GM18517 (cell line): ENCODE data around the gene ZBED4.
A peak's percentile ranks its signal among the peaks of the same experiment; 100 is the strongest.
"Not testable (repeated sequence)": the region's sequence is repeated elsewhere in the genome, so short reads cannot be mapped to it uniquely, and the experiment has no call there.

Source experiments
- ATAC-seq: cut with Tn5 transposase; IDR thresholded peaks from one replicate; pipeline ENCODE4 v1.9.1; 2021; ENCODE audit warnings: mild to moderate bottlenecking, moderate library complexity; ENCODE audit not compliant: unreplicated experiment

The ZBED4 gene

GRCh38 chr22:49852898-49853894 lies at the start of gene ZBED4:
Gene ZBED4, plus strand, starts transcription at chr22:49853844. Its CDS starts 29,819 bp downstream, at chr22:49883663.
- ATAC-seq, result peak; percentile 82

GRCh38 chr22:49807129-49807528 lies 46.5 kb upstream of the ZBED4 start:
- no peak for ATAC-seq

- no peak for ATAC-seq
Observed at GRCh38 chr22:49807780-49808708, 45.6 kb upstream of the ZBED4 start.

- ATAC-seq, result no peak
Observed at GRCh38 chr22:49810363-49811019, 43.2 kb upstream of the ZBED4 start.

- no peak for ATAC-seq
Observed at GRCh38 chr22:49811020-49811791, 42.4 kb upstream of the ZBED4 start.

- ATAC-seq, result no peak
Observed at GRCh38 chr22:49812838-49813237, 40.8 kb upstream of the ZBED4 start.

- ATAC-seq, result no peak
Observed at GRCh38 chr22:49814164-49814686, 39.4 kb upstream of the ZBED4 start.

GRCh38 chr22:49814856-49815255 lies 38.8 kb upstream of the ZBED4 start:
- no peak for ATAC-seq

DNA sequence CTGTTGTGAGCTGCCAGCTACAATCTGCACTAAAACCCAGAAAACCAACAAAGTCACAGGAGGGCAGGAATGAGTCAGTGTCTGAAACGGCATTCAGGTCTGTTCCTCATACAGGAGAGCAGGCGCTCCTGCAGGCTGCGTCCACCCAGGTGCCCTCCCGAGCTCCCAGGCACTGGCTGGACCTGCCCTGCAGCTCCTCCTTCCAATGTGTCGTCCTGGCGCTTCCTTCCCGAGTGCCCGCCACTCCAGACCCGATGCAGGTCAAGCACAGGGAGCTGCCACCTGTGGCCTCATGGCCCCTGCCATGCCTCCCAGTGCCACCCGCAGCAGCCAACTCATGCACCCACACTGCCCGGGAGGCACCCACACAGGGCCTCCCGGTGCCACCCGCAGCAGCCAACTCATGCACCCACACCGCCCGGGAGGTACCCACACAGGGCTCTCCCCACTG lies 38.0 kb upstream of the ZBED4 start:
- no peak for ATAC-seq

- no peak for ATAC-seq
Observed at GRCh38 chr22:49817359-49817758, 36.3 kb upstream of the ZBED4 start.

- ATAC-seq, result no peak
Observed at GRCh38 chr22:49820984-49821383, 32.7 kb upstream of the ZBED4 start.

DNA sequence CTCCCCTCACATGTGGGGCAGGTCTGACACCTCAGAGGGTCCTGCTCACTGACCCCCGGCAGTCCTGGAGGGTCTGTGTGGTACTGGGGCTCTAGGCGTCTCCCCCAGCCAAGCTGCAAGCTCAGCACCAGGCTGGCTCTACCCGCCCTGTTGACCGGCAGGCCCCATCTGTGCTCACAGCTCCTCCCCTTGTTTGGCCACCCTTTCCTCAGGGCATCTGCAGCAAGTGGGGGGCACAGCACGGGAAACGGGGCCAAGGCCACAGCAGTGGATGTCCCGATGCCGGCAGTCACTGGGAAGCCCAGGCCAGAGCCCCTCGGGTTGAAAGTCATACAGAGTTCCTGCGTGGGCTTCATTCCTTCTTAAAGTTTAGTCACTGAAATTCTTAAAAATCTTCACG lies 31.9 kb upstream of the ZBED4 start:
- not testable (repeated sequence) for ATAC-seq

GRCh38 chr22:49823289-49824045 lies 30.2 kb upstream of the ZBED4 start:
- no peak for ATAC-seq

DNA sequence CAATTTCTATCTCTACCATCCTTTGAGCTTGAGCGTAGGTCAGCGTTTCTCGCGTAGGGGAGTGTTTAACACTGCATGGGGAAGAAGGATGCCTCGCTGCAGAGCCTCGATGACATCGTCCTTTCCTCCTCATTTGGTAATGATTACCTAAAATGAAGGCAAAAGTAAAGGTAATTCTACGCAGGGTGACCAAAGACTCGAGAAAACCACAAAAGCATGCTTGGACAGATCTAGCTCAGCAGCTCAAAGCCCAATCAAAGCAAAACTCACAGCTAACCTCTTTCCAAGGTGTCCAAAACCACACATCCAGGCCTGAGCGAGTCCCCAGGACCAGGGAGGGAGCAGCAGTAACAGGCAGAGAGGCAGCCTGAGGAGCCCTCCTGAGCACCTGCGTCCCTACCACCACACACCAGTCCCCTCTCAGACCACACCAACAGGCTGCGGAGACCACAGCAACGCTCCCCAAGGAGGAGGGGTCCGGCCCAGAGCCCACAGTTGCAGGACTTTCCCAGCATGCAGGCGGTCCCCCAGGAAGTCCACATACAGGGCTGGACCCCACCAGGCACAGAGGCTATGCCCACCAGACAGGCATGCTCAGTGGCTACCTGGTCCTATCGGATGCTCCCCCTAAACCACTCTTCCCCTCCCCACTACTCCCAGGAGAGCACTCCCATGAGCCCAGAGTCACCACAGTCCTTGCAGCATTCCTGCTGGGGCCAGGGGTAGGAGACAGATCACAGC lies 29.3 kb upstream of the ZBED4 start:
- no peak for ATAC-seq

GRCh38 chr22:49824936-49825335 lies 28.7 kb upstream of the ZBED4 start:
- ATAC-seq, result no peak

DNA sequence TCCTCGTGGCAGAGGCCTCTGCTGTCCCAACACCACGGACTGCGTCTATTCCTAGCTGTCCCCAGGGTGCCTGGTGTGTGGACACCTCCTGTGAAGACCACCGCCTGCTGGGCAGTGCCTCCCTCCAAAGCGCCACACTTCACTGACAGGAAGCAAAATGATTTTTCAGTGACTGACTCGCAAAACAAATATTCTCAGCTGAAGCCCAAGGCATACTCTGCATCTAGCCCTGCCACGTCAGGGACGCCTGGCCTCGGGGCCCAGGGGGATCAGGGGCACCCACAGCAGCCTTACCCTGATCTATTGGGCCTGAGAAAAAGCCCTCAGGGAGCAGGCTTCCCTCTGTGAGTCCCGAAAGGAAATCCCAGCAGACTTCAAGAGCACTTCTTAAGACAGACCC lies 28.2 kb upstream of the ZBED4 start:
- no peak for ATAC-seq

- no peak for ATAC-seq
Observed at GRCh38 chr22:49825944-49826602, 27.6 kb upstream of the ZBED4 start.
